Colon (tissue), 2 donors: Measurements from ENCODE around the gene C6orf58.
"Not testable (repeated sequence)": the region's sequence is repeated elsewhere in the genome, so short reads cannot be mapped to it uniquely, and the experiment has no call there.

Source experiments
- FAIRE-seq: peaks from 2 replicates; lab custom pipeline; 2012; peaks lifted over from hg19 to GRCh38; lab: Jason Lieb, UNC
- donor health status: control.
- donor health status: control.

C6orf58 gene

DNA sequence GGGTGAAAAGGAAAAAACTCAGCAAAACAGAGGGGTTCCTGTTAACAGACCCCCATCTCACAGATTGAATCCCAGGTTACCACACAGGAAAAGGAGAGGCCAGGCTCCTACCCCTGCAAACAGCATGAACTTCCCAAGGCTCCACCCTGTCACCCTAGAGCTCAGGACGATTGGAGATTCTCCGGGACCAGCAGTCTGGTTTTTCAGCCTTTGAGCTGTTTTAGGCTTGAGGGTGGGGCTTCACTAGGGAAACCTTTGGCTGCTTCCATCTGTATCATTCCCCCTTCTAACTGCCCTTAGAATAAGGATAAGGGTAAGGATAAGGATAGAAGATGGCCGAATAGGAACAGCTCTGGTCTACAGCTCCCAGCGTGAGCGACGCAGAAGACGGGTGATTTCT is 16.0 kb downstream of the C6orf58 start:
- no peak for FAIRE-seq

DNA sequence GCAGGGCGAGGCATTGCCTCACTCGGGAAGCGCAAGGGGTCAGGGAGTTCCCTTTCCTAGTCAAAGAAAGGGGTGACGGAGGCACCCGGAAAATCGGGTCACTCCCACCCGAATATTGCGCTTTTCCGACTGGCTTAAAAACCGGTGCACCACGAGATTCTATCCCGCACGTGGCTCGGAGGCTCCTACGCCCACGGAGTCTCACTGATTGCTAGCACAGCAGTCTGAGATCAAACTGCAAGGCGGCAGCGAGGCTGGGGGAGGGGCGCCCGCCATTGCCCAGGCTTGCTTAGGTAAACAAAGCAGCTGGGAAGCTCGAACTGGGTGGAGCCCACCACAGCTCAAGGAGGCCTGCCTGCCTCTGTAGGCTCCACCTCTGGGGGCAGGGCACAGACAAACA is 16.5 kb downstream of the C6orf58 start:
- FAIRE-seq: not testable (repeated sequence)

DNA sequence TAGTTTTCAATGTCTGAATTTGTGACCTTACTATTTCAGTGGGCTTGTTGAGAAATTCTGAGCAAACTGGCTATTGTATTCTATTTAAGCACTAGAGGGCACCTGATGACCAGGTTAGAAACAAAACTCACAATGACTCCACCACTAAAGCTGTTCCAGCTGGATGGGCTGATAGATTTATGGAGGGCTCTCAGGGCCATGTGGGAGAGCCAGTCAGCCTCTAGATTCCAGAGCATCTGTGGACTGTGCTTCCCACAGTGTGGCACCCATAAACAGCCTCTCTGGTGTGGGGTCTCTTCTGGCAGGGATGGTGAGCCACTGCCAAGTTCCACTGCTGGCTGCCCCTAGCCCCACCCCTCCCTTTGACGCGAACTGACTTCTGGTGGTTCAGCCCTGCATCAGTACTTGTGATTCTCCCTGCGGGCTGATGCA is 29.2 kb downstream of the C6orf58 start:
- no peak for FAIRE-seq

DNA sequence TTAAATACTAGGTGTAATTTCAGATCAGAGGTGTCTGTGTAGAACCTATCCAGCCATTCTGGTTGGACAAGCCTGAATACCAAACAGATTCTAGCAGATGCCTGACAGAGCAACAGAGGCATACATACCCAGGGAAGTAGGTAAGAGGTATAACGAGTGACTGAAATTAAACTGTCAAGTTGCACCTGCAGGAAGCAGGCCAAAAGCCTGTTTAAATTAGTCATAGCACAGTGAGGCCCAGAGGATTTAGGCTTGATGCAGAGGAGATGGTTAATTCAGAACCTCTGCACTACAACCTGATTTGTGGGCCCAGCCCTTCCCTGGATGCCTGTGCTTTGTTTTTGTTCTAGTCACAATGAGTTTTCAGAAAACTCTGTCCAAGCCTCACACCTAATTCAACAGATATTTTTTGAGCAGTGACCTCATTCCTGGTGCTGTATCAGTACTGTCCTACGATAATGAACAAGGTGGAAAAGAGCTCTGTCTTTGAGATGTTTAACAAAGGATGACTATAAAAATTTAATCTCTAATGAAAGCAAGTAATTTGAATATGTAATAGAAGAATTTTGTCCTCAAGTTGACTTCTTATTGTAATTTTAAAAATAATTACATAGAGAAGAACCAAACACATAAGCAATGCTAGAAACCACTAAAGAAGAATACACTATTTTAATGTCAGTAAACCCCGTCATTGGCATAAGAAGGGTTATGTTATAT is 31.7 kb downstream of the C6orf58 start:
- FAIRE-seq: no peak

DNA sequence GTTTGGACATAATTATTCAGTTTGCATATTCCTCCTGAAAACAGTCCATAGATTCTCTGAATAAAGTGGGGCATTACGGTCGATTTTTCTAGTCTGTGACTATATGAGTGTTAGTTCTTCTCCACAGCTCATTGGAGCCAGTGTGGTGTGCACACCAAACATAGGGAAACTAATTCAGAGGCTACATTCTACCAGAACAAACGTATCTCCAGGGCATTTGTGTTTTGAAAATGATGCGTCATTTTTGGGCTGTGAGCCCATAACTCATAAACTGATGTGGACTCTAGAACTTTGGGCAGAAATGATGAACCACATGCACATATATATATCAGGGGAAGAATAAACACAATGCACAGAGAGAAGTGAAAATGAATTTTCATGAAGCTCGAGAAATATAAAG is 41.8 kb downstream of the C6orf58 start:
- FAIRE-seq: no peak

DNA sequence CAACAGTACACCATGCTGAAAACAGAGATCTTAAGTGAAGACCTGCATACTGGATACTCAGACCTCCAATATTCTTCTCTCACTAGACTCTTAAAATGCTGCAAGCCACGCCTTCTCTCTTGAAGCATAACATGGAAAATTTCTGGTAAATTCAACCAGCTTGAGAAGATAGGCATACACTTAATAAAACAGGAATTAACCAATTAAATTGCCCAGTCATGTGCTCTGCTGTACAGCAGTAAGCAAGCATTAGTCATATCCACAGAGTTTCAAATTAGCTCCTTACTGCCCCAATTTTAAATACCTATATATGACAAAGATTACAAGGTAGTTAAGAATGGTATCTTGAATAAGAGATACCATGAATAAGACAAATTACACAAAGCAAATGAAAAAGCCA is 53.8 kb downstream of the C6orf58 start:
- FAIRE-seq: no peak

DNA sequence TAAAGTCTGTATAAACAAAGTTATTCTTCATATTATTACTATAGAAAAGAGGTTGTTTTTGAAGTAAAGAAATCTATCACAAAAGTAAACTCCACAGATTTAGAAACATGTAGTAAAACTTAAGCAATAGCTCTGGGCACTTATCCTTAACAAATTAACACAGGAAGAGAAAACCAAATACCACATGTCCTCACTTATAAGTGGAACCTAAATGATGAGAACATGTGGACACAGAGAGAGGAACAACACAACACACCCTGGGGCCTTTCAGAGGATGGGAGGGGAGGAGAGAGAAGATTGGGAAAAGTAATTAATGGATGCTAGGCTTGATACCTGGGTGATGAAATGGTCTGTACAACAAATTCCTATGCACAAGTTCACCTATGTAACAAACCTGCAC is 57.2 kb downstream of the C6orf58 start:
- FAIRE-seq: no peak

DNA sequence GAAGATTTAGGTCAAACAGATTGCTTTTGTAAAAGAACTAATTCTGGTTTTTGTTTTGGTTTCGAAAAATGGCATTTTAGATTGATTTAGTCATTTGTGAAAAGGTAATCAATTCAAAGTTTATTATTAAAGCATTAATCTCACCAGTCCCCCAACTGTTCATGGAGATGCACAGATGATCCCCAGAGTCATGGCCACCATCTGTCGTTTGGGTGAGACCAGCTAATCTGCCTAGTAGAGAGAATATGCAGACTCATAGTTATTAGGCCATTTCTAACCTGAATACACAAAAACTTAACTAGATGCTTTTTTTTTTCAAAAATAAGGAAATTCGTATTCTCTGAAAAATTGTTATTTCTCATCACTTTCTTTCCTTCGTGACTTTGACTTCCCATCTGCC is 58.1 kb downstream of the C6orf58 start:
- FAIRE-seq: no peak

DNA sequence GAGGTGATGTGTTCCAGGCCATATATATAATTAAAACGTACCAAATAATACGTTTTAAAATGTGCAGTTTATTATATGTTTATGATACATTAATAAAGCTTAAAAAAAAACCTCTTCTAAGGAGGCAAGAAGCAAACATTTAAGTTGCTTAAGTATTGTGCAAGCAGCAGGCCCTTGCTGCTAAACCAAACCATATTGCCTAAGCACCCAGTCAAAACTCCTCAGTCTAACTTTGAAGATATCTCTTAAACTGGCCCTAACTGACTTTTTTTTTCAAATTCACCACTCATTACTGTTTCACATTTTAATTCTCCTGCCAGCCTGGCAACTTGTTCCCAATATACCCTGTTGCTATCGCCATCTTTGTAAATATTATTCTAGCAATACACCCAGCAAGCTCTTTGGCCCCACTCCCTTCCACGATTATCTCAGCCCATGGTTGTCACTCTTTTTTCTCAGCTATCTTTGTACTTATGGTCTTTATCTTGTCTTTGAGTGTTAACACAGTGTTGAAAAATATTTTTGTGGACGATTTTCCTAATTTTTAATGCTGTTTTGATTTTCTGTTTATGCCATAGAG is 60.9 kb downstream of the C6orf58 start:
- no peak for FAIRE-seq
